GM12872 (cell line): Measurements from ENCODE around the gene IFNL3.

Source experiments
- TF ChIP-seq, protein P1 (sequence below): IDR thresholded peaks from 3 replicates; pipeline ENCODE4 v1.5.1; 2011; ENCODE audit warnings: low read depth, mild to moderate bottlenecking, low read length, moderate library complexity; ENCODE audit not compliant: insufficient read depth

Gene IFNL3

GRCh38 chr19:39247701-39248664, 3.2 kb upstream of the IFNL3 start:
- TF ChIP-seq, protein P1, sequence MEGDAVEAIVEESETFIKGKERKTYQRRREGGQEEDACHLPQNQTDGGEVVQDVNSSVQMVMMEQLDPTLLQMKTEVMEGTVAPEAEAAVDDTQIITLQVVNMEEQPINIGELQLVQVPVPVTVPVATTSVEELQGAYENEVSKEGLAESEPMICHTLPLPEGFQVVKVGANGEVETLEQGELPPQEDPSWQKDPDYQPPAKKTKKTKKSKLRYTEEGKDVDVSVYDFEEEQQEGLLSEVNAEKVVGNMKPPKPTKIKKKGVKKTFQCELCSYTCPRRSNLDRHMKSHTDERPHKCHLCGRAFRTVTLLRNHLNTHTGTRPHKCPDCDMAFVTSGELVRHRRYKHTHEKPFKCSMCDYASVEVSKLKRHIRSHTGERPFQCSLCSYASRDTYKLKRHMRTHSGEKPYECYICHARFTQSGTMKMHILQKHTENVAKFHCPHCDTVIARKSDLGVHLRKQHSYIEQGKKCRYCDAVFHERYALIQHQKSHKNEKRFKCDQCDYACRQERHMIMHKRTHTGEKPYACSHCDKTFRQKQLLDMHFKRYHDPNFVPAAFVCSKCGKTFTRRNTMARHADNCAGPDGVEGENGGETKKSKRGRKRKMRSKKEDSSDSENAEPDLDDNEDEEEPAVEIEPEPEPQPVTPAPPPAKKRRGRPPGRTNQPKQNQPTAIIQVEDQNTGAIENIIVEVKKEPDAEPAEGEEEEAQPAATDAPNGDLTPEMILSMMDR: no peak

DNA sequence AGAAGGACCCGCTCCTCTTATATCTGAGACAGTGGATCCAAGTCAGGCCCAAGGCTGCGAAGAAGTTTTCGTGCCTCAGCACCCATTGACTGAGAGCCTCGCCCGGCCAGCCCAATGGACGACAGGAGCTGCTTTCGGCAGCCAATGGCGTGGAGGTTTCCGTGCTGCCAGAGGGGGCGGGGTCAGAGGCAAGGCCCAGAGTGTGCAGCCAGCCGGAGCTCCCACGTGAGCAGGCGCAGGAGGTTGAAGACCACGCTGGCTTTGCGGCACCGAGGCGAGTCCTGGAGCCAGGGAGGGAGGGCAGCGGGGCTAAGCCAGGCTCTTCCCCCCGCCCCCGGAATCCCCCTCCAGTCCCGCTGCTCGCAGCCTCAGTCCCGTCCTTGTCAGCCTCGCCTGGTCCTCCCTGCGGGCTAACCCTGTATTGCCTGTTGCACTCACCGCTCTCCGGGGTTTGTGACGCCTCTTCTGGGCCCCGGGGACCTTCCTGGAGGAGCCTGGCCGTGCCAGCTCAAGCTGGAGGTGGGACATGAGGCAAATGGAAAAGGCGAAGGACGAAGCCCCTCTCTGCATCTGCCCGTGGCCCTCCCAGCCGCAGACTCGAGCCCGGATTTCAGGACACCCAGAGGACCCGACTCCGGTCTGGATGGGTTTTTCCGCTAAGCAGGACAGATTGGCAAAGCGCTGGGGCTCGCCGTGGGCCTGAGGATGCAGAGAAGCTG, 2.3 kb upstream of the IFNL3 start:
- TF ChIP-seq, protein P1: no peak

DNA sequence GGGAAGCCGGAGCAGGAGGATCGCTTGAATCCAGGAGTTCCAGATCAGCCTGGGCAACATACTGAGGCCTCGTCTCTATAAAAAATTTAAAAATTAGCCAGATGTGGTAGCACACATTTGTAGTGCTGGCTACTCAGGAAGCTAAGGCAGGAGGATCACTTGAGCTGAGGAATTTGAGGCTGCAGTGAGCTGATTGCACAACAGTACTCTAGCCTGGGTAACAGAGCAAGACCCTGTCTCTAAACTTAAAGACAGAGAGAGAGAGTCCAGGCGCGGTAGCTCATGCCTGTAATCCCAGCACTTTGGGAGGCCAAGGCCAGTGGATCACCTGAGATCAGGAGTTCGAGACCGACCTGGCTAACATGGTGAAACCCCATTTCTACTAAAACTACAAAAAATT, 4.4 kb downstream of the IFNL3 start:
- TF ChIP-seq, protein P1: no peak

GRCh38 chr19:39238944-39239343, 5.9 kb downstream of the IFNL3 start:
- TF ChIP-seq, protein P1: no peak

DNA sequence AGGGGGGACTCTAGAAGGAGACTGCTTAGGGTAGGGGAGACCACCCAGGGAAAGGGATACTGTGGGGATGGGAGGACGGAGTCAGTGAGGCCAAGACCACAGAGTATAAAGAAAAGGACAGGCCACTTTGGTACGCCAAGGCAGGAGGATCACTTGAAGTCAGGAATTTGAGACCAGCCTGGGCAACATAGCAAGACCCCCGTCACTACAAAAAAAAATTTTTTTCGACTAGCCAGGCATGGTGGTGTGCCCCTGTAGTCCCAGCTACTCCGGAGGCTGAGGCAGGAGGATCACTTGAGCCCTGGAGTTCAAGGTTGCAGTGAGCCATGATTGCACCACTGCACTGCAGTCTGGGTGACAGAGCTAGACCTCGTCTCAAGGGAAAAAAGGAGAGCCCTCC, 6.6 kb downstream of the IFNL3 start:
- TF ChIP-seq, protein P1: no peak

DNA sequence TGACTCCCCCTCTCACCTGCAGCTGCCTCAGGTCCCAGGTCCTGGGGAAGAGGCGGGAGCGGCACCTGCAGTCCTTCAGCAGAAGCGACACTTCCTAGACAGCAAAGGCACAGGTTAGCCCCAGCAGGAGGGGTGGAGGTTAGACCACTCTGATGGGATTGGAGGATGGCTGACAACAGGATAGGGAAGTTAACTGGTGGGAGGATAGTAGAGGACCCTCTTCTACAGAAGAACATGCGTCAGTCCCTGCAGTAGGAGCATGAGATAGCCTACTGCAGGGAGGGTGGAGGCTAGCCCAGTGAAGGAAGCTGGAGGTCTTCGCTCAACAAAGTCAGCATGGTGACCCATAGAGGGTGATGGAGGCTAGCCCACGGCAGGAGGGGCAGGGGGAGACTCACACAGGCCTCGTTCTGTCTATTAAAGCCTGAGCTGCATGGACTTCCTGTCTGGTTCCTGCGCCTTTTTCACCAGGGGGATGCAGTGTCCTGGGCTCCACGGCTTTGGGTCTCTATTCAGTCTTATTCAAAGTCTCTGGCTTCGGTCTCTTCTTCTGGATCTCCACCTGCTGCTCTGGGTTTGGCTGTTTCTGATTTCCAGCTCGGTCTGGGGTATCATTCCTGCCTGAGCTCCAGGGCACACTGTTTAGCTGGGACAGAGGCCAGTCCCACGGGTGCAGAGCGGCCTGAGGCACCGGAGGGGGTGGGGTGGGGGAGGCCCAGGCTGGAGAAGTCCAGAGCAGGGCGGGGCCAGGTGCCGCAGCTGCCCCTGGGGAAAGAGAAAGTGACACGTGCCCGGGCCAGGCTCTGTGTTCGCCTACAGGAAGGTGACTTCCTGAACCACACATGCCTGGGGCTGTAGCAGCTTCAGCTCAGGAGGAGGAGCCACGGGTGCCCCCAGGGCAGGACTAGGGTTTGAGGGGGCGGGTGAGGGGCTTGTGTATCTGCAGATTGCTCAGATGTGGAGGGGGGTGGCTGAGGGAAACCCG, 7.3 kb downstream of the IFNL3 start:
- TF ChIP-seq, protein P1: no peak
